Measurements from ENCODE around the gene PCBP3. TPM values are rescaled to one million over a fixed set of nuclear protein-coding genes. Genes with fewer than 3 reads are reported as not detected.

PCBP3 gene
- total and polyA plus RNA-seq, 2 of the 13 experiments (the other 11 are each of a cell fraction or from before 2014, with no cell fraction given), result not detected

DNA sequence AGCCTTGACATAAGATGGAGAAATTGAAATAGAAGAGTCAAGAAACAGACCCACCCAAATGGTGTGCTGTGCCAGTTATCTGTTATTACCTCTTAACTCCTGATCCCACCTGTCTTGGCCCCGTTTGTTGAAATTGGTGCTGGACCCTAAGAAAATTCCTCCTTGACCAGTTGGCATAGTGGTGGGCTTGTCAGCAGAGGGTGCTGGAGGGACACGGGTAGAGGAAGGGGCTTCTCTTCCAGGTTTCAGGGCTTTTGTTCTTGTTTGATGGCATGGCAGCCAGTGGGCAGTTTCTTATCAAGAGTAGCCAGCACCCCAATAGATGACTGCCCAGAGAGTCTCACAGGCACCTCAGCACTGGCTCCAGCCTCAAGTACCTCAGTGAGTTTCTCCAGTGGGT is 51.6 kb downstream of the PCBP3 start (continued):
- TF ChIP-seq, protein P1, sequence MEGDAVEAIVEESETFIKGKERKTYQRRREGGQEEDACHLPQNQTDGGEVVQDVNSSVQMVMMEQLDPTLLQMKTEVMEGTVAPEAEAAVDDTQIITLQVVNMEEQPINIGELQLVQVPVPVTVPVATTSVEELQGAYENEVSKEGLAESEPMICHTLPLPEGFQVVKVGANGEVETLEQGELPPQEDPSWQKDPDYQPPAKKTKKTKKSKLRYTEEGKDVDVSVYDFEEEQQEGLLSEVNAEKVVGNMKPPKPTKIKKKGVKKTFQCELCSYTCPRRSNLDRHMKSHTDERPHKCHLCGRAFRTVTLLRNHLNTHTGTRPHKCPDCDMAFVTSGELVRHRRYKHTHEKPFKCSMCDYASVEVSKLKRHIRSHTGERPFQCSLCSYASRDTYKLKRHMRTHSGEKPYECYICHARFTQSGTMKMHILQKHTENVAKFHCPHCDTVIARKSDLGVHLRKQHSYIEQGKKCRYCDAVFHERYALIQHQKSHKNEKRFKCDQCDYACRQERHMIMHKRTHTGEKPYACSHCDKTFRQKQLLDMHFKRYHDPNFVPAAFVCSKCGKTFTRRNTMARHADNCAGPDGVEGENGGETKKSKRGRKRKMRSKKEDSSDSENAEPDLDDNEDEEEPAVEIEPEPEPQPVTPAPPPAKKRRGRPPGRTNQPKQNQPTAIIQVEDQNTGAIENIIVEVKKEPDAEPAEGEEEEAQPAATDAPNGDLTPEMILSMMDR (CRISPR knock-in tag; IDR thresholded peaks at IDR 0.05), result peak; percentile 63
- peak; percentile 71 for TF ChIP-seq STAG1 (CRISPR knock-in tag; IDR thresholded peaks at IDR 0.05)
- peak; percentile 71 for TF ChIP-seq SMC3 (IDR thresholded peaks at IDR 0.05; ENCODE audit: low read length)

DNA sequence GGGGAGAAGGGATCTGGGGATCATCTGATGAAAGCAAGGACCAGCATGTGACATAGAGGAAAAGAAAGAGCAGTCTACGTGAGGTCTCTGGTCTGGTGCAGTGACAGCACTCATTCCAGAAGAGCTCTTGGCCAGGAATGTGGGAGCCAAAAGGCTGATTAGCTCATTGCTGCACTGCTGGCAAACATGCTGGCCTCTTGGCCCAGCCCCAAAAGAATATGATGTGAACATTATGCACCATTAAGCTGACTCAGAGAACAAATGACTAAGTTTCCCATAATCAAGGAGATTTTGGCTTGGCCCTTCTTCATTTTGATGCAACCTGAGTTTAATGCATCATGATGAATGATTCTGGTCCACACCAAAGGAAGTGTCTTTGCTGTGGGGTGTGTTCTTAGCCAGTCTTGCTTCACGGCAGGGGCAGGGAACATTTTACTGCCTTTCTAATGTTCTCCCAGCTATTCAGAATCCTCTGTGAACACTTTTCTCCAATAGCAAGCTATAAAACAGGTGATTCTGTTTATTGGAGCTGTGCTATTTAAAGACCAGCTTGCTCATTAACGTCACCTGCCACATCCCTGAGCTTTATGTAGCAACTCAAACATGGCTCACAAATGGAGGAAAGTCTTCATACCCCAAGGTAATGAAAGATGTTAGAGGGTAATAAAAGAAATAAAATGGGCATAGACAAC is 55.1 kb downstream of the PCBP3 start:
- Histone ChIP-seq H4K20me1 (ENCODE audit: insufficient read depth, low read length) (no peaks in the 10 kb centered on the region), H3K27ac (ENCODE audit: extremely low read length, insufficient read depth, low read length) (no peak overlapping the region), H2AFZ (ENCODE audit: low read length) (no peak overlapping the region), H3K4me2 (ENCODE audit: low read depth, low read length) (no peak overlapping the region), H3K36me3 (replicated peaks in 1 of 2; ENCODE audit: control insufficient read depth in 1 of 2, insufficient read depth in 2 of 2, low read length in 2 of 2) (no peaks in the 10 kb centered on the region), H3K9ac (ENCODE audit: insufficient read depth, low read depth, low read length) (no peak overlapping the region), H3K9me3 (ENCODE audit: low read length) (no peaks in the 10 kb centered on the region), H3K27me3 (ENCODE audit: control insufficient read depth in 1 of 2, insufficient read depth in 2 of 2, low read length in 2 of 2) (peaks cover 0 to 5% of the 10 kb centered on the region in 2 experiments; a peak in 2 of 5 replicates), H3K4me1 (ENCODE audit: insufficient read depth, low read length) (no peaks in the 10 kb centered on the region), H3K4me3 (replicated peaks in 1 of 3; ENCODE audit: insufficient read depth in 1 of 3, low read depth in 2 of 3, low read length in 3 of 3) (no peak overlapping the region), H3K79me2 (ENCODE audit: insufficient read depth, low read length) (no peaks in the 10 kb centered on the region)
- ChIA-PET CTCF (ENCODE audit: low intra/inter-chr PET ratio, low total read pairs) (no interaction called here), POLR2A (no interaction called here)
- no peak for TF ChIP-seq U2AF1 (optimal IDR thresholded peaks at IDR 0.05; ENCODE audit: low read depth, low read length)
- TF ChIP-seq, protein P2, sequence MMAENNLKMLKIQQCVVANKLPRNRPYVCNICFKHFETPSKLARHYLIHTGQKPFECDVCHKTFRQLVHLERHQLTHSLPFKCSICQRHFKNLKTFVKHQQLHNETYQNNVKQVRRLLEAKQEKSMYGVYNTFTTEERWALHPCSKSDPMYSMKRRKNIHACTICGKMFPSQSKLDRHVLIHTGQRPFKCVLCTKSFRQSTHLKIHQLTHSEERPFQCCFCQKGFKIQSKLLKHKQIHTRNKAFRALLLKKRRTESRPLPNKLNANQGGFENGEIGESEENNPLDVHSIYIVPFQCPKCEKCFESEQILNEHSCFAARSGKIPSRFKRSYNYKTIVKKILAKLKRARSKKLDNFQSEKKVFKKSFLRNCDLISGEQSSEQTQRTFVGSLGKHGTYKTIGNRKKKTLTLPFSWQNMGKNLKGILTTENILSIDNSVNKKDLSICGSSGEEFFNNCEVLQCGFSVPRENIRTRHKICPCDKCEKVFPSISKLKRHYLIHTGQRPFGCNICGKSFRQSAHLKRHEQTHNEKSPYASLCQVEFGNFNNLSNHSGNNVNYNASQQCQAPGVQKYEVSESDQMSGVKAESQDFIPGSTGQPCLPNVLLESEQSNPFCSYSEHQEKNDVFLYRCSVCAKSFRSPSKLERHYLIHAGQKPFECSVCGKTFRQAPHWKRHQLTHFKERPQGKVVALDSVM (CRISPR knock-in tag; IDR thresholded peaks at IDR 0.05), result no peak
- no peak for TF ChIP-seq KDM5A (IDR thresholded peaks at IDR 0.05; ENCODE audit: borderline replicate concordance, low read length)
- no peak for TF ChIP-seq REXO4 (CRISPR knock-in tag; IDR thresholded peaks at IDR 0.05; ENCODE audit: borderline replicate concordance)
- no peak for TF ChIP-seq ZNF839 (CRISPR knock-in tag; IDR thresholded peaks at IDR 0.05; ENCODE audit: borderline replicate concordance)
- no peak for TF ChIP-seq CBFB (CRISPR knock-in tag; IDR thresholded peaks at IDR 0.05)
- no peak for TF ChIP-seq ZNF552 (CRISPR knock-in tag; IDR thresholded peaks at IDR 0.05; ENCODE audit: borderline replicate concordance)
- WGBS (ENCODE audit: low lambda C conversion rate), result 0% methylated on average over 3 of the region's 3 CpGs
- in situ Hi-C loops (cut with HindIII; ENCODE audit: extremely low pct_ligation_motif_present, low pct_unique_long_range_greater_than_20kb), result loop anchor here (10.0 kb wide), 1 partner anchor 116 kb away; no protein-coding TSS in a partner anchor
- intact Hi-C loops (cut with micrococcal nuclease; ENCODE audit: unreplicated experiment), result no loop called here
- no peak for DNase-seq (ENCODE audit: low spot score)
- FAIRE-seq, result no peak
- ATAC-seq, result no peak
- BruUV-seq (replicated peaks), result no TSS peak

All from HepG2 (cell line).